OCI-LY1 (cell line): Measurements from ENCODE around the gene RNF227.

Experiments
- EZH2 ChIP-seq: fragments of 200-600 bp; sonication (generic), shearing (Covaris generic); IDR thresholded peaks from 2 replicates; pipeline ENCODE4 v1.8.0; 2017; ENCODE audit warnings: borderline replicate concordance, mixed run types, mild to moderate bottlenecking, antibody characterized with exemption, low read length, moderate library complexity, mixed read lengths
- TF ChIP-seq, protein P1 (sequence below): fragments of 200-600 bp; sonication (generic), shearing (Covaris generic); IDR thresholded peaks from 2 replicates; pipeline ENCODE4 v1.5.1; 2017; ENCODE audit warnings: mild to moderate bottlenecking, antibody characterized with exemption, low read length, moderate library complexity, mixed read lengths

DNA sequence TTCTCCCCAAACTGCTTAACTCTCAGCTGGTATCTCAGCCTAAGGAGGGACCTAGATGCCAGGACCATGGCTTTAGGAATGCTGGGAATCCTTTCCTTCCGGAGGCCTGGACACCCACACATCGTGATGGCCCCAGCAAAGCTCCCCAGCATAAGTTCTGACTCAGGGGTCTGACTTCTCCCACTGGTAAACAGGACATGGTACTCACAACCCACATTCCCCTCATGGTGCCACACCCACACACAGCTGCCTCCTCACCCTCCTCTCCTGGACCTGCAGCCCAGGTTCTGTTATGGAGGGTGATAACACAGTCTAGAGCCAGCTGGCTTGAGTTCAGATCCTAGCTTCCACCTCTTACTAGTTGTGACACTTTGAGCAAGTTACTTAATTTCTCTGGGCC lies 719 bp upstream of the RNF227 start:
- TF ChIP-seq, protein P1, sequence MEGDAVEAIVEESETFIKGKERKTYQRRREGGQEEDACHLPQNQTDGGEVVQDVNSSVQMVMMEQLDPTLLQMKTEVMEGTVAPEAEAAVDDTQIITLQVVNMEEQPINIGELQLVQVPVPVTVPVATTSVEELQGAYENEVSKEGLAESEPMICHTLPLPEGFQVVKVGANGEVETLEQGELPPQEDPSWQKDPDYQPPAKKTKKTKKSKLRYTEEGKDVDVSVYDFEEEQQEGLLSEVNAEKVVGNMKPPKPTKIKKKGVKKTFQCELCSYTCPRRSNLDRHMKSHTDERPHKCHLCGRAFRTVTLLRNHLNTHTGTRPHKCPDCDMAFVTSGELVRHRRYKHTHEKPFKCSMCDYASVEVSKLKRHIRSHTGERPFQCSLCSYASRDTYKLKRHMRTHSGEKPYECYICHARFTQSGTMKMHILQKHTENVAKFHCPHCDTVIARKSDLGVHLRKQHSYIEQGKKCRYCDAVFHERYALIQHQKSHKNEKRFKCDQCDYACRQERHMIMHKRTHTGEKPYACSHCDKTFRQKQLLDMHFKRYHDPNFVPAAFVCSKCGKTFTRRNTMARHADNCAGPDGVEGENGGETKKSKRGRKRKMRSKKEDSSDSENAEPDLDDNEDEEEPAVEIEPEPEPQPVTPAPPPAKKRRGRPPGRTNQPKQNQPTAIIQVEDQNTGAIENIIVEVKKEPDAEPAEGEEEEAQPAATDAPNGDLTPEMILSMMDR: no peak
- TF ChIP-seq EZH2: no peak
